Endothelial cell of umbilical vein (primary cell): Measurements from ENCODE around the gene SCN5A. TPM values are rescaled to one million over a fixed set of nuclear protein-coding genes. Genes with fewer than 3 reads are reported as not detected.

Experiments used
- BruUV-seq: library from RNA; stranded (reverse); fragments of 400-500 nt; replicated peaks from 2 replicates; lab custom pipeline; 2021; lab: Mats Ljungman, UMichigan
- CTCF ChIA-PET: fragments of 300-600, 350-600 bp; sonication (Branson Sonifier 250); formaldehyde crosslinking; loops from one replicate; lab custom pipeline; 2021; ENCODE audit warnings: antibody characterized with exemption, inconsistent platforms; lab: Charles Lee
- POLR2A ChIA-PET: fragments of 300-600, 350-600 bp; sonication (Branson Sonifier 250); formaldehyde crosslinking; loops from one replicate; lab custom pipeline; 2021; ENCODE audit warnings: antibody characterized with exemption, inconsistent platforms; lab: Charles Lee
- DNase-seq: peaks from one replicate; pipeline ENCODE4 v3.0.0-alpha.2; 2011; ENCODE audit warnings: low read depth, low spot score
- FAIRE-seq: peaks from 2 replicates; lab custom pipeline; 2011; peaks lifted over from hg19 to GRCh38; lab: Jason Lieb, UNC
- H2AFZ ChIP-seq: 2 replicates; pipeline ENCODE4 v1.6.0; 2012; ENCODE audit warnings: low read depth, low read length, control low read depth, inconsistent platforms
- H3K27ac ChIP-seq: 2 replicates; pipeline ENCODE4 v1.5.1; 2011; ENCODE audit warnings: low read depth, mild to moderate bottlenecking, control low read depth, low read length, moderate library complexity; ENCODE audit not compliant: insufficient read depth
- H3K27me3 ChIP-seq, 2 experiments: 2 replicates each; pipeline versions ENCODE4 v1.6.0 to v1.6.1; 2011; ENCODE audit warnings: low read length in 2 of 2, mixed read lengths in 1 of 2; ENCODE audit not compliant: control insufficient read depth in 2 of 2, insufficient read depth in 2 of 2
- H3K36me3 ChIP-seq, 2 experiments: 2 replicates in 1 of 2; 3 replicates in 1 of 2; pipeline ENCODE4 v1.5.1; 2011; ENCODE audit warnings: low read length in 2 of 2, mild to moderate bottlenecking in 1 of 2, moderate library complexity in 1 of 2; ENCODE audit not compliant: control insufficient read depth in 2 of 2, insufficient read depth in 2 of 2; ENCODE audit errors: extremely low read depth in 1 of 2
- H3K4me1 ChIP-seq: 3 replicates; pipeline ENCODE4 v1.5.1; 2011; ENCODE audit warnings: mild to moderate bottlenecking, low read length; ENCODE audit not compliant: control insufficient read depth, insufficient read depth; ENCODE audit errors: extremely low read depth
- H3K4me2 ChIP-seq: 2 replicates; pipeline ENCODE4 v1.6.1; 2011; ENCODE audit warnings: low read length, control low read depth, mixed read lengths; ENCODE audit not compliant: insufficient read depth
- H3K4me3 ChIP-seq, 3 experiments: fragments of 200-600 bp in 1 of 3; sonication (generic), shearing (Covaris generic) in 1 of 3; replicated peaks in 1 of 3; 2 replicates each; pipeline ENCODE4 v1.5.1; 2011 to 2016; ENCODE audit warnings: control low read depth in 3 of 3, low read length in 3 of 3, mild to moderate bottlenecking in 2 of 3, inconsistent platforms in 1 of 3, low read depth in 1 of 3, moderate library complexity in 1 of 3; ENCODE audit not compliant: insufficient read depth in 1 of 3
- H3K79me2 ChIP-seq: 2 replicates; pipeline ENCODE4 v1.6.0; 2012; ENCODE audit warnings: low read length, inconsistent platforms; ENCODE audit not compliant: control insufficient read depth, insufficient read depth
- H3K9ac ChIP-seq: replicated peaks from 2 replicates; pipeline ENCODE3; 2011; ENCODE audit warnings: low read length, control low read depth; ENCODE audit not compliant: insufficient read depth; ENCODE audit errors: extremely low read depth
- H3K9me1 ChIP-seq: replicated peaks from 3 replicates; pipeline ENCODE4 v1.6.0; 2011; ENCODE audit warnings: mild to moderate bottlenecking, low read length; ENCODE audit not compliant: control insufficient read depth, insufficient read depth; ENCODE audit errors: extremely low read depth
- H3K9me3 ChIP-seq: replicated peaks from 2 replicates; pipeline ENCODE4 v1.5.1; 2012; ENCODE audit warnings: low read length, inconsistent platforms; ENCODE audit not compliant: control insufficient read depth, insufficient read depth
- H4K20me1 ChIP-seq: replicated peaks from 2 replicates; pipeline ENCODE3; 2011; ENCODE audit warnings: mild to moderate bottlenecking, low read length; ENCODE audit not compliant: control insufficient read depth, insufficient read depth; ENCODE audit errors: extremely low read depth
- CTCF ChIP-seq, 2 donors: IDR thresholded peaks; 1 replicate in 1 of 2; 2 replicates in 1 of 2; pipeline ENCODE4 v1.5.1; 2011; ENCODE audit warnings: low read length in 2 of 2, mild to moderate bottlenecking in 2 of 2, moderate library complexity in 2 of 2, control low read depth in 1 of 2, inconsistent platforms in 1 of 2, low read depth in 1 of 2; ENCODE audit not compliant: insufficient read depth in 1 of 2; ENCODE audit errors: extremely low read depth in 1 of 2
- EZH2 ChIP-seq: IDR thresholded peaks from 2 replicates; pipeline ENCODE4 v1.6.1; 2012; ENCODE audit warnings: borderline replicate concordance, low read depth, mild to moderate bottlenecking, moderate library complexity, low read length, inconsistent platforms; ENCODE audit not compliant: severe bottlenecking
- FOS ChIP-seq: IDR thresholded peaks from 2 replicates; pipeline ENCODE4 v1.6.1; 2011; ENCODE audit warnings: mild to moderate bottlenecking, low read length, moderate library complexity, borderline replicate concordance; ENCODE audit not compliant: insufficient read depth
- GATA2 ChIP-seq: IDR thresholded peaks from 2 replicates; pipeline ENCODE4 v1.7.0; 2011; ENCODE audit warnings: low read depth, mild to moderate bottlenecking, moderate library complexity, mixed read lengths, low read length; ENCODE audit not compliant: insufficient read length, insufficient read depth
- JUN ChIP-seq: IDR thresholded peaks from 2 replicates; pipeline ENCODE4 v1.6.1; 2011; ENCODE audit warnings: borderline replicate concordance, low read depth; ENCODE audit not compliant: insufficient read length, insufficient read depth
- MAX ChIP-seq: IDR thresholded peaks from 2 replicates; pipeline ENCODE4 v1.6.1; 2011; ENCODE audit not compliant: insufficient read depth, insufficient read length
- MYC ChIP-seq: IDR thresholded peaks from one replicate; pipeline ENCODE4 v1.6.1; 2011; ENCODE audit warnings: mild to moderate bottlenecking, low read depth, low read length
- POLR2A ChIP-seq: IDR thresholded peaks from 2 replicates; pipeline ENCODE4 v1.6.1; 2012; ENCODE audit warnings: low read depth, mild to moderate bottlenecking, control low read depth, low read length
- POLR2AphosphoS5 ChIP-seq: IDR thresholded peaks from 2 replicates; pipeline ENCODE4 v1.6.1; 2012; ENCODE audit warnings: low read depth, mild to moderate bottlenecking, control low read depth, low read length, moderate library complexity; ENCODE audit not compliant: insufficient read depth
- dilution Hi-C: fragments of 300-500 bp; cut with MboI; formaldehyde crosslinking; loops from one replicate; pipeline ENCODE4 v1.15.0; 2019; ENCODE audit warnings: low sequenced_read_pairs; ENCODE audit not compliant: extremely low pct_ligation_motif_present
- intact Hi-C: fragments of 100-400 bp; cut with micrococcal nuclease; formaldehyde crosslinking; loops from one replicate; pipeline ENCODE4 v1.10.0; 2022
- polyA plus RNA-seq, 4 experiments: library from polyadenylated mRNA; depleted of rRNA in 3 of 4; stranded (reverse) in 3 of 4; unstranded in 1 of 4; fragments of >200 nt; gene quantifications; 2 replicates each; pipeline versions ENCODE4 v1.2.1 to v1.2.3, GENCODE V29; 2011 to 2012; ENCODE audit warnings: missing spikeins in 1 of 4
- total RNA-seq: library from RNA; stranded (reverse); gene quantifications from 2 replicates; pipeline ENCODE4 v1.2.3, GENCODE V29; 2021

The SCN5A gene
- total and polyA plus RNA-seq, 2 donors (not counting 3 experiments of a cell fraction or from before 2014, with no cell fraction given): 2.7 to 20.0 TPM

GRCh38 chr3:38616111-38616510, 33.4 kb downstream of the SCN5A start:
- BruUV-seq: no TSS peak
- Histone ChIP-seq H3K4me2 (no peak overlapping the region), H3K36me3 (no peaks in the 10 kb centered on the region), H3K9ac (no peak overlapping the region), H2AFZ (no peak overlapping the region), H3K9me3 (no peaks in the 10 kb centered on the region), H3K27me3 (no peaks in the 10 kb centered on the region), H3K79me2 (no peaks in the 10 kb centered on the region), H4K20me1 (no peaks in the 10 kb centered on the region), H3K9me1 (no peaks in the 10 kb centered on the region), H3K4me3 (no peak overlapping the region), H3K27ac (no peak overlapping the region), H3K4me1 (no peaks in the 10 kb centered on the region)
- dilution Hi-C loops (no loop called here), intact Hi-C loops (no loop called here)
- ChIA-PET CTCF (interaction anchor here (1.4 kb wide), 1 partner anchor 384 kb away, joined by 3 read pairs; no protein-coding TSS in a partner anchor), POLR2A (no interaction called here)
- DNase-seq (no peak), FAIRE-seq (no peak)
- no peak for TF ChIP-seq FOS
- TF ChIP-seq MAX: no peak
- TF ChIP-seq GATA2: no peak
- TF ChIP-seq JUN: no peak
- no peak for TF ChIP-seq CTCF (IDR thresholded peaks at IDR 0.05; ENCODE audit: extremely low read depth in 1 of 2, insufficient read depth in 1 of 2, low read depth in 1 of 2, low read length in 2 of 2)
- no peak for TF ChIP-seq POLR2AphosphoS5
- no peak for TF ChIP-seq POLR2A
- TF ChIP-seq MYC: no peak
- no peak for TF ChIP-seq EZH2
